GM18867 (cell line): ENCODE measurements around the gene GDPD5.

Experiments
- ATAC-seq: cut with Tn5 transposase; IDR thresholded peaks from one replicate; pipeline ENCODE4 v1.9.1; 2021; ENCODE audit warnings: mild to moderate bottlenecking, moderate library complexity; ENCODE audit not compliant: unreplicated experiment

GDPD5 gene

DNA sequence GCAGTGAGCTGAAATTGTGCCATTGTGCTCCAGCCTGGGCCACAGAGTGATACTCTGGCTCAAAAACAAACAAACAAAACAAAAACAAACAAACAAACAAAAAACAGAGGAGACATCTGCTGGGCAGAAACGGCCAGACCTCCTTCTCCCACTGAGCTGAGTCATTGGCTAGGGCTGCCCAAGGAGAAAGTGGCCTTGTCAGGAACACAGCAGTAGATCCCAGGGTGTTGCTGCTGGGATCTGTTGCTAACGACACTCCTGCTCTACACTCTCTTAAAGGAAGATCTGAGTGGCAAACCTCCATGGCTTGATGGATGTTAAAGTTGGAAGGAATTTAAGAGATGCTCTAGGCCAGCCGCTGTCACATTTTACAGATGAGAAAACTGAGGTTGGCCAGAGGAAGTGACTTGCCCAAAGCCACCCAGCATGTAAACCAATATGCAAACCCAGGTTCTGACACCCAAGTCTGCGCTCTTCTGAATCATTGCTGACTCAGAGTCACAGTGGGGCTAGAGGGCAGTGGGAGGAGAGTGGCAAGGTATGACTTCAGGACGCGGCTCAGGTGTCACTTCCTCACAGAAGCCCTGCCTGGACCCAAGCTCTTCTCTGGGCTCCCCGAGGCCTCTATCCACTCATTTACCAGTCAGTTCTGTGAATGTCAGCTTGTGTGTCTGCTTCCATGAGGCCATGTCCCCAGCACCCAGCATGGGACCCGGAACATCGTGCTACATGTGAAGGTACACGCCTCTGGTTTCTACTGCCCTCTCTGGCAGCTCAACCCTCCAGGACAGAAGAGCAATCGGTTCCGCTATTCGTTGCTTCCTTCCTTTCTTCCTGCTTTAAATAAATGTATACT, 11.3 kb upstream of the GDPD5 start:
- peak; percentile 91 for ATAC-seq

- ATAC-seq, result no peak
Observed at GRCh38 chr11:75535071-75535470, 9.3 kb upstream of the GDPD5 start.

DNA sequence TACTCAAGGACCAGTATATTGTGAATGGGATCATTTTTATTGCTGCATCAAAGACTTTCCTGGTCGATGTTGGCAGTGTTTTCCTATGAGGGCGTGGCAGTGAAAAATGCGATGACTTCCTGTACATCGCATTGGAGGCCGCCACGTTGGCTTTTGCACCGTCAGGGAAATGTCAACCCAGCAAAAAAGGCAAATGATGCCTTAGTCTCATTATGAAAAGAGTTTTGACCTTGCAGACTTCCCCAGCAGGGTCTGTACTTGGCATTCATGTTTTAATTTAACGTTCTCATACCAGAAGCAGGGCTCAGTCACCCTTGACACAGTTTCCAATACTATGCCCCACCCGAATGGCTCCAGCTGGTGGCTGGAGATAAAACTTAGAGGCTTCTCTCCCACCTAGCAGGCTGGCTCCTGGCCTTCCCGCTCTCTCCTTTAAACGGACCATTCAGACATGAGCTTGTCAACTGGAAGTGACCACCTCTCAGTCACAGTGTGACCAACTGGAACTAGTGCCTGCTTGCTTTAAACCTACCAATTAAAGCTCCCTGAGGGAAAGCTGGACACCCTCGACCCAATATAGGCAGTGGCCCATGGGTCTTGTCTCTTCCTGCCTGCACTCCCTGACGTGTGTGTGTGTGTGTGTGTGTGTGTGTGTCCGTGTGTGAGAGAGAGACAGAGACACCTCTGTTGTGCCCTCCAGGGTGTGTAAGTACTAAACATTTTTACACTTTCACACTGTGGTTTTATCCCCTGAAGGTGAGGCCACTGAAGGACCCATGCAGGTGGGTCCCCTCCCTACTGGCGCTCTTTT, 8.7 kb upstream of the GDPD5 start:
- ATAC-seq, result no peak

- no peak for ATAC-seq
Observed at GRCh38 chr11:75533896-75534258, 8.1 kb upstream of the GDPD5 start.

GRCh38 chr11:75532200-75533048, 6.7 kb upstream of the GDPD5 start:
- no peak for ATAC-seq

- ATAC-seq, result no peak
Observed at GRCh38 chr11:75531325-75531724, 5.6 kb upstream of the GDPD5 start.

DNA sequence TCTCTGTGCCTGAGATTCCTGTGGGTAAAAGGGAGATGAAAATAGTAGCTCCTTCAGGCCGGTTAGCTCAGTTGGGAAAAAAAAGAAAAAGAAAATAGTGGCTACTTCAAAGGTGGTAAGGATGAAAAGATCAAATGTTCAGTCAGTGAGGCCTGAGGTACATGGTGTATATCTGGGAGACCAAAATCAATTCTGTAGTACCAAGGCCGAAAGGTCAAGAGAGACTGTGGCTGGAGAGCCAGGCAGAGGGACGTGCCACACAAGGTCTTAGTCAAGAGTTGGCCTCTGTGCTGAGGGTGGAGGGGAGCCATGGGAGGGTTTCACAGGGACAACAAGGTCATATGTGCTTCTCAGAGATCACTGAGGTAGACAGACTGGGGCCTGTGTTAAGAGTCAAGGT, 4.8 kb upstream of the GDPD5 start:
- ATAC-seq, result no peak

DNA sequence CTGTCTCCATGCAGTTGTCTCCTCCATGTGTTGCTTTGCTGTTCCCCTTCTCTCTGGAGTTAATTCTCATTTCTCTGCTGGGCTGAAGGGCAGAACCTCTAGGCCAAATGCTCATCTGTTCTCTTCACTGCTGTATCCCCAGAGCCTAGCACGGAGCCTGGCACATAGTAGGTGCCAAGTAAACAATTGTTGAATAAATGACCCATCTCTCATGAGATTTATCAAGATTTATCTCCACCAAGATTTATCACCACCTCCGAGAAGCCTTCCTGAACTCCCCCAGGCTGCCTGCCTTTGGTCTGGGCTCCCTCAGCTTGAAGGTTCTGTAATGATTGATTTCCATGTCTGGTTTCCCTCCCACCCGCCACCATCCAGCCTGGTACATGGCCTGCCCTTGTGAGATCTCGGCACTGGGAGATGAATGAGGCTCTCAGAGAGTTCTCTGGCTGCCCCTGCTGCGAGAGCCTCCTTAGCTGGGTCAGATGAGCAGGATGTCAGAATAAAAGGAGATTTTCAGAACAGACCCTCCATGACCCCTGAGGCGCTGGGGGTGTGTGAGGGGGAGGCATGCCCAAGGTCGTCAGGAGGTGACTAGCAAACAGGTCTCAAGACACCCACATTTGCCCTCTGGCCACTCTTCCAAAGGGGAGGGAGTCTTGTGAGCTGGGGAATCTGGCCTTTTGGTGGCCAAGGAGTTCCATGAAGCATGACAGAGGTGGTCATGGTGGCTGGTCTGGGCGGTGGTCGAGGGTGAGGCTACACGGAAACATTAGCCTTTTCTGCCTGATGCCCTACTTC, 2.4 kb upstream of the GDPD5 start:
- no peak for ATAC-seq

DNA sequence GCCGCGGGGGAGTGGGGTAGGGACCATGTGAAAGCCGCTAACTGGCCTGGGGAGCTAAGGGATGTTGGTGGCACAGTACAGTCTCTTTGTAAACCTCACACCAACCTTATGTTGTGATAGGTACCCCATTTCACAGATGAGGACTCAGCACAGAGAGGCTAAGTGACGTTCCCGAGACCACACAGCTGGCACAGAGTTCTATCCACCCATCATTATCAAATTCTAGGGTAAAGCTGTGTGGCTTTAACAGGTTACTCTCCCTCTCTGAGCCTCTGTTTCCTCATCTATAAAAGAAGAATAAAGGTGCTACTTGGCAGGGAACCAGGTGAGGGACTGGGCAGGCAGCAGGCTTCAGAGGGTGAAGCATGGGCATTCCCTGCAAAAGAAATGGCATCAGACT, 1.4 kb upstream of the GDPD5 start:
- no peak for ATAC-seq

GRCh38 chr11:75526192-75526541, 426 bp upstream of the GDPD5 start:
- ATAC-seq, result no peak

DNA sequence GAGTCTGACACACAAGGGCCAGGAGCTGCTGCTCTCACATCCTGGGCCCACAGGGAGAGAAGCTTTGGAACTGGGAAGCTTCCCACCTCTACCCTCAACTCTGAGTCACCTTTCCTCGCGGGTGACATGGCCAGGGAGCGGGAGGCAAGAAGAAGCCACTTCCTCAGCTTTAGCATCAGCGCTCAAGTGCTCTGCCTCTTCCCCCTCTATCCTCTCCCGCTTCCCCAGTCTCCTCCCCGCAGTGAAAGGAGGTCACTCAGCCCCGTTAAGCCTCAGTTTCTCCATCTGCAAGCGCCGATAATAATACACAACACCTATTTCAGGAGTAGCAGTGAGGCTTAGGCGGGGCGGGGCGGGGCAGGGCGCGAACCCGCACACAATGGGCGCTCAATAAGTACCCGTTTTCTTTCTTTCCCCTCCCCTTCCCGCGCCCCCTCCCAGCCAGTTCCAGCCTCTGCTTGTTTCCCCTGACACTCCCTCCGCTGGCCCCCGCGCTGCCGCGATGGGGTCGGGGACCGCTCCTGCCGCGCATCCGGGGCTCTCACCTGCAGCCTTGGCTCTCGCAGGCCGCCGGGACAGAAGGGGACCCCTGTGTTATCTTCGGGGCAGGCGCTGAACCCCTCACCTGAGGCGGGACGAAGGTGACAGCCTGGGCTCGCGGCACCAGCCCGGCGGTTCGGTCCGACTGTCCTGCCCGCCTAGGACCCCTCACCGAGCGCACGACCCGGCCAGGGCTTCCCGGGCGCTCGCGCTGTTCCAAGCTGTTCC, 892 bp downstream of the GDPD5 start:
- no peak for ATAC-seq

DNA sequence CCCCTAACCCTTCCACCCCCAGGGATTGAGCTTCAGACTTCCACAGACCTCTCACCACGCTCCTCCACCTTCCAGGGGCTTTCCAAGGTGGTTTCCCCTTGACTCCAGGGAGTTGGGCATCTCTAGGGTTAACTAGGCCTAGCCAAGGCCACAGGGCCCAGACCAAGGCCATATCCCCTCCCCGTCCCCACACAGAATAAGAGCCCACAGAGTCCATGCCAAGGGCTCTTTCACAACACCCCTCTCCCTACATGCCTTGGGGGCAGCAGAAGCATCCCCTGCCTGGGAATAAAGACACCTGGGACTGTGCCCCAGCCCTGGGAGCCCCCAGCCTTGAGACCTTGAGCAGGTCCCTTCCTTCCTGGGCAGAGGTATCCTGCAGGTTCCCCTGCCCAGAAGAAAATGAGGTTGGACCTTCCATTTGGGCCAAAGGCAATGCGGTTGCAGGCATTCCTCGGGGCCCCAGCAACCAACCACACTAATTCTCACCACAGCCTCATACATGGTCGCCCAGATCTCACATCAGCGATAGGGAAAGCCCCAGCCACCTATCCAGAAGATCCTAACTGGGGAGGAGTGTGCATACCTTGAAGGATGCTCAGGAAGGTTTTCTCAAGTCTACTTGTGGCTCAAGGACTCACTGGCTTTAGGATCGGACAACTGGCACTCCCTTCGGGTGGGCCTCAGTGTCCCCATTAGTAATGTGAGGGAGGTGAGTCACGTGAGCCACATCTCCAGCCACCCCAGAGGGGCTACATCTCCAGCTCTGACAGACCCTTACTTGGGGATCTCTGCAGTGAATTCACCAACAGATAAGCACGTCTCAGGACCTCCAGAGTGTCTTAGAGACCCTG, 1.7 kb downstream of the GDPD5 start:
- no peak for ATAC-seq

- no peak for ATAC-seq
Observed at GRCh38 chr11:75523189-75523588, 2.6 kb downstream of the GDPD5 start.

DNA sequence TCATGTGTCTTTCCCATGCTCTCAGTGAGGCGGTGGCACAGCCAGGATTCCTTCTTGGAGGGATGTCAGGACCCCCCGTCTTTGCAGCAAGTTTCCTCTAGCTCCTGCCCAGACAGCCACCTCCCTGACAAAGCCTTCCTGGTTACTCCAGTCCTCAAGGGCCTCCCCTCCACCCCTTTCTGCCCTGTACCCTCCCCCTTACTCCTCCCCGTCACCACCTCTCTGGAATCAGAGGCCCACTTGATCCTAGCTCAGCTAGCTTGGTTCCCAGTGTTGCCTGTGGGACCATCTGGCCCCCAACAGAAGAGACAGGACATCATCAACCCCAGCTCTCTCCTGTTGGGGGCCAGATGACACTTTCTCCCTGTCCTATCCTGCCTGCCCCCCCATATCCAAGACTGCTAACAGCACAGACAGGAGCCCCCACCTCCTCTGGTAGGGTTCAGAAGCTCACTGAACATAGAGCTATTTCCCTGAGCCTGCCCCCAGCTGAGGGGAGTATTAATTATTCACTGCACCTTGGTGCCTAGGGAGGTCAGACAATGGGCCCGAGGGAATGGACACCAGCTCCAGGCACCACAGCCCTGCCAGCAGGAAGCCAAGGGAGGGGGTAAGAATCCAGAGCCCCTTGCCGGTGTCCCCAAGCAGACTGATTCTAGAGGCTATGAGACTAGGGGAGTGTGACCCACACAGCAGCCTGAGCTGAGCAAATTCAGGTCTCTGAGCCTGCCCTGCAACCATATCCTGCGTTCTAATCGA, 3.3 kb downstream of the GDPD5 start:
- ATAC-seq, result no peak

DNA sequence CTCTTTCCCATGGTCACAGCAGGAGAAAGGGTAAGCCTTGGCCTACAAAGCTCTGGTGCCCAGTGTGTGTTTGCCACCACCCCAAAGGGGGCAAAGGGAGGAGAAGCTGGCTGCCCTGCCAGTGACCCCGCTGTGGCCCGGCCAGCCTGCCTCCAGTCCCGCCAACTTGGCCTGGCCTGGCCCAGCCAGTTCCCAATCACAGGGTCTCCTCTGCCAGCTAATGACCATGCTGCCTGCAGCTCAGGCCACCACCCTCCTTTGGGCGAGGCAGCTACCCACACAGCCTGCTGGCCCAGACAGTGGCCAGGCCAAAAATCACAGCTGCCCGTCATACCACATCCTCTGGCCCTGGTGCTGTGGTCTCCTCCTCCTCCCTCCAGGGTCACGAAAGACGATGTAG, 5.1 kb downstream of the GDPD5 start:
- no peak for ATAC-seq

- ATAC-seq, result no peak
Observed at GRCh38 chr11:75518771-75519653, 6.7 kb downstream of the GDPD5 start.

DNA sequence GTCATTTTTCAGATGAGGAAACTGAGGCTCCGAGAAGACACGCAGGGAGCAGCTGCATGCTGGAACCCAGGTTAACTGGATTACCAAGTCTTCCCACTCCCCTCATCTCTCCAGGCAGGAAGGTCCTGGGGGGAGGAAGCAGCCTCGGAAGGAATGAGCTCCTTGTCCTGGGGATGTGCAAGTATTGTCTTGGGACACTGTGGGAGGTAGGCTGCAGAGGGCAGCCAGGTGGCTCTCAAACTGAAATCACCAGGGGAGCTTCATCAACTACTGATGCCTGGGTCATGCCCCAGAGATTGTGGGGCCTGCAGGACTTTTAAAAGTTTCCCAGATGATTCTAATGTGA, 7.6 kb downstream of the GDPD5 start:
- no peak for ATAC-seq
